GM12878 (cell line): ENCODE results near the gene ELMOD3. TPM values are rescaled to one million over a fixed set of nuclear protein-coding genes. Genes with fewer than 3 reads are reported as not detected.

Experiments used
- ASH2L ChIP-seq: fragments of 300-600, 200-600 bp; sonication (generic); IDR thresholded peaks from 2 replicates; pipeline ENCODE4 v1.6.1; 2017; ENCODE audit warnings: low read depth, mild to moderate bottlenecking, borderline replicate concordance
- CBFB ChIP-seq: IDR thresholded peaks from 2 replicates; pipeline ENCODE4 v1.6.1; 2016; ENCODE audit warnings: antibody characterized with exemption, low read depth
- CBX5 ChIP-seq: sonication (generic); IDR thresholded peaks from 2 replicates; pipeline ENCODE4 v1.6.1; 2016; ENCODE audit warnings: low read depth, moderate library complexity, mild to moderate bottlenecking, inconsistent platforms
- HDGF ChIP-seq: fragments of 450-650 bp; IDR thresholded peaks from 2 replicates; pipeline ENCODE4 v1.6.1; 2016; ENCODE audit warnings: antibody characterized with exemption
- MAX ChIP-seq: IDR thresholded peaks from 2 replicates; pipeline ENCODE4 v1.6.1; 2012; ENCODE audit warnings: low read depth, low read length, improper control_type of control experiment
- MYB ChIP-seq: fragments of 150-350 bp; IDR thresholded peaks from 2 replicates; pipeline ENCODE4 v1.6.1; 2014; ENCODE audit warnings: mild to moderate bottlenecking, low read depth, low read length, borderline replicate concordance
- NKRF ChIP-seq: fragments of 450-650 bp; conservative IDR thresholded peaks from 2 replicates; pipeline ENCODE4 v1.6.1; 2017; ENCODE audit warnings: mild to moderate bottlenecking, moderate library complexity
- POLR2AphosphoS2 ChIP-seq: IDR thresholded peaks from 2 replicates; pipeline ENCODE4 v1.6.1; 2011; ENCODE audit warnings: low read depth, mild to moderate bottlenecking, low read length, improper control_type of control experiment, moderate library complexity
- POLR2AphosphoS5 ChIP-seq: IDR thresholded peaks from 2 replicates; pipeline ENCODE4 v1.6.1; 2011; ENCODE audit warnings: mild to moderate bottlenecking, low read length, inconsistent platforms
- RAD21 ChIP-seq: IDR thresholded peaks from 2 replicates; pipeline ENCODE4 v1.6.1; 2011; ENCODE audit warnings: mild to moderate bottlenecking, low read depth, low read length, moderate library complexity; ENCODE audit not compliant: insufficient read depth
- RAD51 ChIP-seq: fragments of 450-650 bp; IDR thresholded peaks from 2 replicates; pipeline ENCODE4 v1.6.1; 2016; ENCODE audit warnings: moderate library complexity, mild to moderate bottlenecking, inconsistent platforms
- SMARCA5 ChIP-seq: fragments of 450-650 bp; IDR thresholded peaks from 2 replicates; pipeline ENCODE4 v1.6.1; 2017; ENCODE audit warnings: mild to moderate bottlenecking
- SP1 ChIP-seq: IDR thresholded peaks from one replicate; pipeline ENCODE4 v1.6.1; 2011; ENCODE audit warnings: low read depth, low read length
- SRF ChIP-seq, 2 experiments: IDR thresholded peaks; 2 replicates each; pipeline ENCODE4 v1.6.1; 2011; ENCODE audit warnings: low read depth in 2 of 2, low read length in 2 of 2, mild to moderate bottlenecking in 1 of 2, moderate library complexity in 1 of 2
- STAT1 ChIP-seq: fragments of 450-650 bp; conservative IDR thresholded peaks from 2 replicates; pipeline ENCODE4 v1.6.1; 2014; ENCODE audit warnings: antibody characterized with exemption, mild to moderate bottlenecking
- USF2 ChIP-seq: IDR thresholded peaks from 2 replicates; pipeline ENCODE4 v1.6.1; 2011; ENCODE audit warnings: low read depth, low read length, improper control_type of control experiment, borderline replicate concordance
- ZNF217 ChIP-seq: fragments of 450-650 bp; IDR thresholded peaks from 2 replicates; pipeline ENCODE4 v1.6.1; 2017; ENCODE audit warnings: antibody characterized with exemption, mild to moderate bottlenecking
- ZNF592 ChIP-seq: fragments of 450-650 bp; IDR thresholded peaks from 2 replicates; pipeline ENCODE4 v1.6.1; 2017; ENCODE audit warnings: mild to moderate bottlenecking, moderate library complexity
- ZNF687 ChIP-seq: fragments of 450-650 bp; IDR thresholded peaks from 2 replicates; pipeline ENCODE4 v1.6.1; 2017; ENCODE audit warnings: mild to moderate bottlenecking, moderate library complexity
- polyA plus RNA-seq, 11 experiments: library from polyadenylated mRNA; depleted of rRNA in 4 of 11; unstranded in 6 of 11; stranded (reverse) in 5 of 11; fragments of >200 nt; fragmentation: Nextera tagmentation in 4 of 11; fragmentation: Illumina TruSeq in 1 of 11; extraction: Ambion mirVana in 4 of 11; extraction: Trizol in 1 of 11; gene quantifications; 1 replicate in 1 of 11; 2 replicates in 10 of 11; pipeline versions ENCODE4 v1.2.1 to v1.2.3, GENCODE V29; 2011 to 2016; ENCODE audit warnings: inconsistent platforms in 2 of 11, missing spikeins in 2 of 11, low read depth in 1 of 11
- total RNA-seq, 4 experiments: library from RNA; depleted of rRNA in 3 of 4; stranded (reverse); fragments of >200 nt in 3 of 4; fragmentation: Illumina TruSeq in 1 of 4; extraction: Trizol in 1 of 4; gene quantifications; 2 replicates each; pipeline versions ENCODE4 v1.2.1 to v1.2.3, GENCODE V29; 2013 to 2021

ELMOD3 gene
- total and polyA plus RNA-seq, 10 of the 15 experiments (the other 5 are each of a cell fraction or from before 2014, with no cell fraction given) = 1.2 to 19.1 (median 12.5) TPM

- TF ChIP-seq ZNF592 = no peak
- no peak for TF ChIP-seq CBX5
- 0 out of 2 replicates have a peak, but pooled peaks have one; percentile 33 for TF ChIP-seq POLR2AphosphoS2
- peak; percentile 50; the same call in 1 of the 2 replicates for TF ChIP-seq ZNF217
- TF ChIP-seq ASH2L = peak; percentile 42; the same call in 1 of the 2 replicates
- no peak for TF ChIP-seq STAT1
- no peak for TF ChIP-seq HDGF
- peak; percentile 52; the same call in 1 of the 2 replicates for TF ChIP-seq POLR2AphosphoS5
- TF ChIP-seq USF2 = peak; percentile 45
- TF ChIP-seq ZNF687 = peak; percentile 95
- peak; percentile 66; the same call in 1 of the 2 replicates for TF ChIP-seq SMARCA5
- no peak for TF ChIP-seq MAX
- TF ChIP-seq SP1 = no peak
- TF ChIP-seq NKRF = 0 out of 2 replicates have a peak, but pooled peaks have one; percentile 52
- TF ChIP-seq MYB = no peak
- 0 out of 4 replicates have a peak, but pooled peaks of 1 of the 2 experiments have one; percentile 13 for TF ChIP-seq SRF (IDR thresholded peaks at IDR 0.05; ENCODE audit: low read depth in 2 of 2, low read length in 2 of 2)
- peak; percentile 62; the same call in 1 of the 2 replicates for TF ChIP-seq RAD51
- TF ChIP-seq RAD21 = no peak
- TF ChIP-seq CBFB = no peak
Observed at GRCh38 chr2:85437488-85438200, 83.1 kb downstream of the ELMOD3 start (continued).
